ENCODE results near the gene DIP2C.

DIP2C gene

DNA sequence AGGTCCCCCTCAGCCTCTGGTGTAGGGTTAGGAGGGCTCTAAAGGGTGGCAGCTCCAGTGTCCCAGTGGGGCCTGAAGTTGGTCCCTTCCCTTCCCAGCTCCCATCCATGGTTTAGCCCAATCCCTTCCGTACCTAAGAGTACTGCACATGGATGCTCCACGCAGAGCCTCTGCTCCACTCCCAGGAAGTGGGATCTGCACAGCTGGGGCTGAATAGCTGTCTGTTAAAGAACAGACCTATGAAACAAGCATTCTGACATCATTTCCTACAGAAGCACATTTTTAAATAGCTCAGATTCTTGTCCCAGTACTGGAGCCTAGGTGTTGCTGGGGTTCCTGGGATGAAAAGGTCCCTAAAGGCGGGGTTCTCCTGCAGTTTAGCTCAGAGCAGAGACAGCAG lies 418.3 kb downstream of the DIP2C start:
- TF ChIP-seq, protein P1, sequence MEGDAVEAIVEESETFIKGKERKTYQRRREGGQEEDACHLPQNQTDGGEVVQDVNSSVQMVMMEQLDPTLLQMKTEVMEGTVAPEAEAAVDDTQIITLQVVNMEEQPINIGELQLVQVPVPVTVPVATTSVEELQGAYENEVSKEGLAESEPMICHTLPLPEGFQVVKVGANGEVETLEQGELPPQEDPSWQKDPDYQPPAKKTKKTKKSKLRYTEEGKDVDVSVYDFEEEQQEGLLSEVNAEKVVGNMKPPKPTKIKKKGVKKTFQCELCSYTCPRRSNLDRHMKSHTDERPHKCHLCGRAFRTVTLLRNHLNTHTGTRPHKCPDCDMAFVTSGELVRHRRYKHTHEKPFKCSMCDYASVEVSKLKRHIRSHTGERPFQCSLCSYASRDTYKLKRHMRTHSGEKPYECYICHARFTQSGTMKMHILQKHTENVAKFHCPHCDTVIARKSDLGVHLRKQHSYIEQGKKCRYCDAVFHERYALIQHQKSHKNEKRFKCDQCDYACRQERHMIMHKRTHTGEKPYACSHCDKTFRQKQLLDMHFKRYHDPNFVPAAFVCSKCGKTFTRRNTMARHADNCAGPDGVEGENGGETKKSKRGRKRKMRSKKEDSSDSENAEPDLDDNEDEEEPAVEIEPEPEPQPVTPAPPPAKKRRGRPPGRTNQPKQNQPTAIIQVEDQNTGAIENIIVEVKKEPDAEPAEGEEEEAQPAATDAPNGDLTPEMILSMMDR (IDR thresholded peaks at IDR 0.05), result no peak

GRCh38 chr10:269440-270074 lies 419.9 kb downstream of the DIP2C start:
- TF ChIP-seq, protein P1 (IDR thresholded peaks at IDR 0.05), result no peak

DNA sequence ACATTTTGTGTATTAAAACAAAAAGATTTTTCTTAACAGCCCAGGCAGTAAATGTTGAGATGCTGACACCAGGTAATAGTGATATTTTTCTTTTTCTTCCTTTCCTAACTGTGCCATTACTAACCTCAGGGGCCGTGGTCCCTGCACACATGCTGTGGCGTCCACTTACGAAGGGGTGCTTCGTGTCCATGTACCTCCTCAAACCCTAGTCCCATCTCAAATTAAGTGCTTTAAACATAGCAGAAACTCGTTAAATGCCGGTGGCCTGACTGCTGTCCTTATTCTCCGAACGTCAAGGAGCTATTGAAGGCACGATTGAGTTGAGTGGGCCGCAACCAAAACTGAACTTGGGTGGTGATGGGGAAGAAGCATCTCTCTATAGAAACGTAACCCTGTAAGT lies 421.8 kb downstream of the DIP2C start:
- TF ChIP-seq, protein P1 (IDR thresholded peaks at IDR 0.05), result no peak

- TF ChIP-seq, protein P1 (IDR thresholded peaks at IDR 0.05), result no peak
Observed at GRCh38 chr10:266974-267425, 422.5 kb downstream of the DIP2C start.

DNA sequence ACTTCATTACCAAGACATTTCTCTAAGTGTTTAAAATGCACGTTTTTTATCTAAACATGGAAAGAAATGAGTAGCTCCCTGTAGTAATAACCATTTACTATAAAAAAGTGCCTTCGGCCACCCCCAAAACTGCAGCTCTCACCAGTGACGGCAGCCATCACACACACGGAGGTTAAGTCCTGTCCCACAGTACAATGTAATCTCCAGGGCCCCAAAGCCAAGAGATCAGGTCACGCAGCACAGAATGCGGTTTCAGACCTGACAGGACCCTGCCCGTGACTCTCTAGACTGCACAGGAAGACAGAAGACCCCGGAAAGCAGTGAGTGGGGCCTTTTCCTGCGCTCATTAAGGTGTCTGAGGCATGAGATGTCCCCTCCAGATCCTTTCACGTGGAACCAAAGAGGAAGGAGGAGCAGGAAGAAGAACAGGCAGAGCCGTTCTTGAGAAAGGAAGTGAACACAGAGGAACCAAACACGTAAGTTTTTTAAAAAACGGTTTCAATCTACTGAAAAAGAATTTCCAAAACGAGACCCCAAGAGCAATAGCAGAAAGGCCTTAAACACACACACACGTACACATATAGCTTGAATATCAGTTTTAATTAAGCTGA lies 428.5 kb downstream of the DIP2C start:
- TF ChIP-seq, protein P1 (IDR thresholded peaks at IDR 0.05), result no peak

DNA sequence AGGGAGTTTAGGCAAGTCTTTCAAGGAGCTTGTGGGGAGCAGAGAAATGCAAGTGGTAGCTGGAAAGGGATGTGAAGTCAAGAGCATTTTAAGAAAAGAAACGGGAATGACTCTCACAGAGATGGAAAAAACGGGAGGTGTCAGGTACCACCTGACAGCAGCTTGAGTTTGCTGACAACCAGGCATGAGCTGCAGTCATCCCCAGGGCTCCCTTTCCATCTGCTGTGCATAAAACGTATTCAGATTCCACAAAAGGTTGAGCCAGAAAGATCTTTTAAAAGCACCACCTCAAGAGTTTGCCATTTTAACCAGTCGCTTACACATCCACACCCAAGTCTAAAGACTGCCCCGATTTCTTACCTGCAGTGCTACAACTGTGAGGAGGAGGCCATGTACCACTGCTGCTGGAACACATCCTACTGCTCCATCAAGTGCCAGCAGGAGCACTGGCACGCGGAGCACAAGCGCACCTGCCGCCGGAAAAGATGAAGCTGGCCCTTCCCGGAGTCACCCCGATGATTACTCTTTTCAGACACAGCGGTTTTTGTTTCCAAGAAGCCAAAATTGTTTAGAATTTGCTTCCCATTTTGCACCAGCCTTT lies 437.4 kb downstream of the DIP2C start:
- TF ChIP-seq, protein P1 (IDR thresholded peaks at IDR 0.05), result no peak

DNA sequence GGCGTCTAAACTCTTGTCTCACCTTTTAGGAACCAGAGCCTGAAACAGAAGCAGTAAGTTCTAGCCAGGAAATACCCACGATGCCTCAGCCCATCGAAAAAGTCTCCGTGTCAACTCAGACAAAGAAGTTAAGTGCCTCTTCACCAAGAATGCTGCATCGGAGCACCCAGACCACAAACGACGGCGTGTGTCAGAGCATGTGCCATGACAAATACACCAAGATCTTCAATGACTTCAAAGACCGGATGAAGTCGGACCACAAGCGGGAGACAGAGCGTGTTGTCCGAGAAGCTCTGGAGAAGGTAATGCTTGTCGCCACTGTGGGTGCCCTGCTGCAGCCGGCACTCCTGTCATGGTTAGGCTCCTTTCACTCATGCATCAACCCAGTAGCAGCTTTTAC lies 441.2 kb downstream of the DIP2C start:
- TF ChIP-seq, protein P1 (IDR thresholded peaks at IDR 0.05), result no peak

Measured in LNCAP (cell line).